SK-N-SH (cell line): ENCODE data around the gene SEC16B. TPM values are rescaled to one million over a fixed set of nuclear protein-coding genes. Genes with fewer than 3 reads are reported as not detected.

Source experiments
- CTCF ChIA-PET: fragments of 300-600, 350-600 bp; formaldehyde crosslinking; extraction: SDS; loops from one replicate; lab custom pipeline; 2021; lab: Yijun Ruan, JAX
- POLR2A ChIA-PET: fragments of 350-600 bp; sonication (Branson Sonifier 250); formaldehyde crosslinking; extraction: SDS; loops from one replicate; lab custom pipeline; 2020; ENCODE audit warnings: antibody characterized with exemption, inconsistent platforms; lab: Yijun Ruan, JAX
- DNase-seq: peaks from one replicate; pipeline ENCODE4 v3.0.0; 2012
- H2AFZ ChIP-seq: fragments of 200-600 bp; sonication (generic); 2 replicates; pipeline ENCODE4 v1.8.1; 2016; ENCODE audit warnings: antibody characterized with exemption, mild to moderate bottlenecking, low read depth
- H3F3A ChIP-seq: fragments of 200-600 bp; sonication (generic); replicated peaks from 2 replicates; pipeline ENCODE3; 2016; ENCODE audit warnings: antibody characterized with exemption, mild to moderate bottlenecking; ENCODE audit not compliant: insufficient read depth
- H3K27ac ChIP-seq, 2 experiments: fragments of 200-500 bp in 1 of 2; fragments of 200-600 bp in 1 of 2; sonication (Bioruptor generic) in 1 of 2; sonication (generic), shearing (Covaris generic) in 1 of 2; 2 replicates each; pipeline versions ENCODE4 v1.5.1 to v1.6.1; 2014 to 2016; ENCODE audit warnings: low read depth in 2 of 2, inconsistent platforms in 1 of 2, low read length in 1 of 2, mild to moderate bottlenecking in 1 of 2, mixed read lengths in 1 of 2
- H3K27me3 ChIP-seq: fragments of 200-600 bp; sonication (generic), shearing (Covaris generic); 2 replicates; pipeline ENCODE4 v1.6.1; 2016; ENCODE audit warnings: mixed run types; ENCODE audit not compliant: insufficient read depth
- H3K36me3 ChIP-seq, 2 experiments: fragments of 200-500 bp in 1 of 2; fragments of 200-600 bp in 1 of 2; sonication (Bioruptor generic) in 1 of 2; sonication (generic) in 1 of 2; replicated peaks in 1 of 2; 2 replicates each; pipeline versions ENCODE3 to v1.5.1; 2014 to 2016; ENCODE audit warnings: low read length in 1 of 2, mild to moderate bottlenecking in 1 of 2; ENCODE audit not compliant: insufficient read depth in 2 of 2, control insufficient read depth in 1 of 2
- H3K4me1 ChIP-seq, 2 experiments: fragments of 200-500 bp in 1 of 2; fragments of 200-600 bp in 1 of 2; sonication (Bioruptor generic) in 1 of 2; sonication (generic), shearing (Covaris generic) in 1 of 2; 2 replicates each; pipeline versions ENCODE4 v1.5.1 to v1.6.1; 2014 to 2016; ENCODE audit warnings: low read depth in 1 of 2, low read length in 1 of 2, mixed run types in 1 of 2; ENCODE audit not compliant: insufficient read depth in 2 of 2, control insufficient read depth in 1 of 2
- H3K4me2 ChIP-seq: fragments of 200-600 bp; sonication (generic), shearing (Covaris generic); 2 replicates; pipeline ENCODE4 v1.6.1; 2017; ENCODE audit warnings: mixed run types
- H3K4me3 ChIP-seq, 2 experiments: fragments of 200-500 bp in 1 of 2; fragments of 200-600 bp in 1 of 2; sonication (Bioruptor generic) in 1 of 2; sonication (generic), shearing (Covaris generic) in 1 of 2; 2 replicates each; pipeline versions ENCODE4 v1.5.1 to v1.8.1; 2014 to 2016; ENCODE audit warnings: low read depth in 2 of 2, inconsistent platforms in 1 of 2, low read length in 1 of 2, mild to moderate bottlenecking in 1 of 2, mixed read lengths in 1 of 2, moderate library complexity in 1 of 2
- H3K79me2 ChIP-seq: fragments of 200-600 bp; sonication (generic); 2 replicates; pipeline ENCODE4 v1.8.1; 2017; ENCODE audit warnings: mild to moderate bottlenecking; ENCODE audit not compliant: insufficient read depth
- H3K9ac ChIP-seq: fragments of 200-600 bp; sonication (generic); 2 replicates; pipeline ENCODE4 v1.6.1; 2017; ENCODE audit warnings: mixed run types
- H3K9me2 ChIP-seq: fragments of 200-600 bp; sonication (generic); 2 replicates; pipeline ENCODE4 v1.6.1; 2017; ENCODE audit warnings: mixed run types
- H3K9me3 ChIP-seq: fragments of 200-600 bp; sonication (generic); 2 replicates; pipeline ENCODE4 v1.6.1; 2017; ENCODE audit warnings: mixed run types, mild to moderate bottlenecking, moderate library complexity
- H4K20me1 ChIP-seq: fragments of 200-600 bp; sonication (generic); 2 replicates; pipeline ENCODE4 v1.6.1; 2017; ENCODE audit warnings: mild to moderate bottlenecking, mixed run types; ENCODE audit not compliant: insufficient read depth
- CHD2 ChIP-seq: fragments of 150-350 bp; IDR thresholded peaks from 2 replicates; pipeline ENCODE4 v1.6.1; 2018; ENCODE audit warnings: low read length; ENCODE audit not compliant: partially characterized antibody
- FOSL2 ChIP-seq: IDR thresholded peaks from 2 replicates; pipeline ENCODE4 v1.4.0; 2012; ENCODE audit warnings: low read depth, mild to moderate bottlenecking, moderate library complexity, borderline replicate concordance
- FOXJ3 ChIP-seq: sonication (generic); formaldehyde crosslinking; IDR thresholded peaks from 2 replicates; pipeline ENCODE4 v1.5.1; 2020; ENCODE audit warnings: mild to moderate bottlenecking, missing genetic modification reagents
- FOXM1 ChIP-seq: IDR thresholded peaks from 2 replicates; pipeline ENCODE4 v1.4.0; 2012; ENCODE audit warnings: low read depth, mild to moderate bottlenecking
- GATA2 ChIP-seq: sonication (generic); formaldehyde crosslinking; IDR thresholded peaks from 2 replicates; pipeline ENCODE4 v1.5.0; 2020; ENCODE audit warnings: mild to moderate bottlenecking, missing genetic modification reagents
- JUND ChIP-seq: IDR thresholded peaks from 2 replicates; pipeline ENCODE4 v1.4.0; 2012
- MEF2A ChIP-seq: IDR thresholded peaks from 2 replicates; pipeline ENCODE4 v1.4.0; 2012; ENCODE audit warnings: low read depth, borderline replicate concordance
- NRF1 ChIP-seq: IDR thresholded peaks from 2 replicates; pipeline ENCODE4 v1.6.1; 2012; ENCODE audit warnings: low read depth, mild to moderate bottlenecking, low read length
- POLR2AphosphoS5 ChIP-seq: IDR thresholded peaks from 2 replicates; pipeline ENCODE4 v1.6.1; 2012; ENCODE audit warnings: low read depth, low read length
- RAD21 ChIP-seq: IDR thresholded peaks from 2 replicates; pipeline ENCODE4 v1.6.1; 2012; ENCODE audit warnings: mild to moderate bottlenecking, low read length
- SIN3A ChIP-seq: IDR thresholded peaks from 2 replicates; pipeline ENCODE4 v1.6.1; 2012; ENCODE audit warnings: low read depth, mild to moderate bottlenecking, low read length, moderate library complexity, borderline replicate concordance
- SMC3 ChIP-seq: IDR thresholded peaks from 2 replicates; pipeline ENCODE4 v1.6.1; 2012; ENCODE audit warnings: low read depth, low read length, improper control_type of control experiment
- TEAD4 ChIP-seq: IDR thresholded peaks from 2 replicates; pipeline ENCODE4 v1.4.0; 2012; ENCODE audit warnings: mild to moderate bottlenecking, borderline replicate concordance; ENCODE audit not compliant: insufficient read depth
- WGBS: methylation state at CpG from one replicate; pipeline ENCODE4 v1.1.6; 2017; ENCODE audit warnings: low lambda C conversion rate; 5-methylcytosine and 5-hydroxymethylcytosine counted together
- polyA plus RNA-seq, 3 experiments: library from polyadenylated mRNA; depleted of rRNA; stranded (reverse); fragments of >200 nt; gene quantifications; 2 replicates each; pipeline ENCODE4 v1.2.3, GENCODE V29; 2012
- TF ChIP-seq, protein P1 (sequence below): fragments of 200-600 bp; sonication (generic); IDR thresholded peaks from 2 replicates; pipeline ENCODE4 v1.6.1; 2017; ENCODE audit warnings: antibody characterized with exemption, mild to moderate bottlenecking, moderate library complexity
- TF ChIP-seq, protein P2 (sequence below): IDR thresholded peaks from 2 replicates; pipeline ENCODE4; 2012
- TF ChIP-seq, protein P3 (sequence below): fragments of 150-350 bp; IDR thresholded peaks from 2 replicates; pipeline ENCODE4 v1.6.1; 2017; ENCODE audit warnings: antibody characterized with exemption, low read length, low read depth, borderline replicate concordance
- TF ChIP-seq, protein P4 (sequence below): IDR thresholded peaks from 2 replicates; pipeline ENCODE4 v1.6.1; 2012; ENCODE audit warnings: mild to moderate bottlenecking, low read depth, low read length, moderate library complexity

The SEC16B gene
- polyA plus RNA-seq, 1 of the 3 experiments (the other 2 are of a cell fraction) = 0.31 TPM

DNA sequence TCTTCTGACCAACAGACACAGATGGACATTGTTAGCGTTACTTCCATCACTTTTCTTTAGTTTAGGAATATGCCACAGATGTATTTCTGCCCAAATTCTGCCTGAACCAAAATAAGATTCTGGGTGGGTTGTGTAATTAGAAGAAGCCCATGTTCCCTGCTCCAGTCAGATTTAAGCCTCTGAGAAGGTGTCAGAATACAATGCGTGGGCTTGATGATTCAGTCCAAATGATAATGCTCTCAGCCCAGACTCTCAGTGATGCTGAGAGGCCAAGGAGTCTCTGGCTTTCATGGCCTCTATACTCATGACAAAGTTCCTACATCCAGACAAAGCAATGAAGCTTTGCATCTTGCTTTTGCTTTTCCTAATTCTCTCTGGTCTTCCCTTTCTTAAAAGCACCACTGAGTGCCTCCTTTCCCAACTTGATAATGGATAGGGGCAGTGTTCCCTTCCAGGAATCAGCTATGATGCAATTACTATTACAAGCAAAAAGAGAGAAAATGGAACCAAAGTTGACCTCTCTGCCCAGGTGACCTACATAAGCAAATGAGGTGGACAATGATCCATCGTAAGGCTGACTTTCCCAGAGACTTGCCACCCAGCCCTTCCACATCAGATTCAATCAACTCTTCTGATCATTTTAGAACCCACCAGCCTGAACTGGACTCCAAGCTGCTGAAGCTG, 8.8 kb downstream of the SEC16B start (continued):
- no peak for TF ChIP-seq CHD2

DNA sequence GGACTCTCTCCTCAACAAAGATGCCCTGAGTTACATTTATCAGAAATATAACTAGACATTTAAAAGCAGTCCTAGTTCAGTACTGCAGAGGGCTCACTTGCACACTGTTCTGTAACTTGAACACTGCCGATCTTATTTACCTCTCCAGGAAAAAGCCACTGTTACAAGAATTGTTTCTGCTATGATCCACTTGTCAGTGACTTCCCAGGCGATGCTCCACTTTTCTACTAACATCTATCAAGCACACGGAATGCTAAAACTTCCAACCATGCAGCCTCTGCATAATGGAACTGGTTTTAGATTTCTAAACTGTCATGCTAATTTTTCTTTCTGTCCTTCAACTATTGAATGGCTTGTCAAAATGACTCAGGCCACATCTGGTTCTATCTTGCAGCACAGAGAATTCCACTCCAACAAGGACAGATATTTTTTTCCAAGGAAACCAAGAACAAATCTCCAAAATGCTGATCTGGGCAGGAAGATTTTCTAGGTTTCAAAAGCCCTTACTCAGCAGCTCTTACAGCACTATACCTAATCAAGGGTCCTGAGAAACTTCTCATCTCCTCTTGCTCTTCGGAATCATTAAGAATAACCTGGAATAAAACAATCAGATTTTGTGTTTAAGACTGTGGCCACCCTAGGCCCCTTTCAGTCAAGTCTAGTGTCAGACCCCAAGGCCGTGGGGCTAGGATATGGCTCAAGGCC, 9.9 kb downstream of the SEC16B start:
- Histone ChIP-seq H3K4me2 (no peak overlapping the region), H3K4me1 (no peaks in the 10 kb centered on the region), H3K27ac (no peak overlapping the region), H3K9me3 (no peaks in the 10 kb centered on the region), H3F3A (no peaks in the 10 kb centered on the region), H3K27me3 (no peaks in the 10 kb centered on the region), H3K36me3 (no peaks in the 10 kb centered on the region), H4K20me1 (no peaks in the 10 kb centered on the region), H2AFZ (no peak overlapping the region), H3K9me2 (no peaks in the 10 kb centered on the region), H3K79me2 (no peaks in the 10 kb centered on the region), H3K9ac (no peak overlapping the region), H3K4me3 (no peak overlapping the region)
- TF ChIP-seq SMC3 = peak; percentile 37
- TF ChIP-seq FOXM1 = no peak
- TF ChIP-seq, protein P1, sequence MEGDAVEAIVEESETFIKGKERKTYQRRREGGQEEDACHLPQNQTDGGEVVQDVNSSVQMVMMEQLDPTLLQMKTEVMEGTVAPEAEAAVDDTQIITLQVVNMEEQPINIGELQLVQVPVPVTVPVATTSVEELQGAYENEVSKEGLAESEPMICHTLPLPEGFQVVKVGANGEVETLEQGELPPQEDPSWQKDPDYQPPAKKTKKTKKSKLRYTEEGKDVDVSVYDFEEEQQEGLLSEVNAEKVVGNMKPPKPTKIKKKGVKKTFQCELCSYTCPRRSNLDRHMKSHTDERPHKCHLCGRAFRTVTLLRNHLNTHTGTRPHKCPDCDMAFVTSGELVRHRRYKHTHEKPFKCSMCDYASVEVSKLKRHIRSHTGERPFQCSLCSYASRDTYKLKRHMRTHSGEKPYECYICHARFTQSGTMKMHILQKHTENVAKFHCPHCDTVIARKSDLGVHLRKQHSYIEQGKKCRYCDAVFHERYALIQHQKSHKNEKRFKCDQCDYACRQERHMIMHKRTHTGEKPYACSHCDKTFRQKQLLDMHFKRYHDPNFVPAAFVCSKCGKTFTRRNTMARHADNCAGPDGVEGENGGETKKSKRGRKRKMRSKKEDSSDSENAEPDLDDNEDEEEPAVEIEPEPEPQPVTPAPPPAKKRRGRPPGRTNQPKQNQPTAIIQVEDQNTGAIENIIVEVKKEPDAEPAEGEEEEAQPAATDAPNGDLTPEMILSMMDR = peak; percentile 60
- TF ChIP-seq JUND = no peak
- no peak for TF ChIP-seq GATA2 (CRISPR knock-in tag)
- TF ChIP-seq NRF1 = no peak
- TF ChIP-seq, protein P2, sequence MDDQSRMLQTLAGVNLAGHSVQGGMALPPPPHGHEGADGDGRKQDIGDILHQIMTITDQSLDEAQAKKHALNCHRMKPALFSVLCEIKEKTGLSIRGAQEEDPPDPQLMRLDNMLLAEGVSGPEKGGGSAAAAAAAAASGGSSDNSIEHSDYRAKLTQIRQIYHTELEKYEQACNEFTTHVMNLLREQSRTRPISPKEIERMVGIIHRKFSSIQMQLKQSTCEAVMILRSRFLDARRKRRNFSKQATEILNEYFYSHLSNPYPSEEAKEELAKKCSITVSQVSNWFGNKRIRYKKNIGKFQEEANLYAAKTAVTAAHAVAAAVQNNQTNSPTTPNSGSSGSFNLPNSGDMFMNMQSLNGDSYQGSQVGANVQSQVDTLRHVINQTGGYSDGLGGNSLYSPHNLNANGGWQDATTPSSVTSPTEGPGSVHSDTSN = peak; percentile 34
- no peak for TF ChIP-seq SIN3A
- TF ChIP-seq, protein P3, sequence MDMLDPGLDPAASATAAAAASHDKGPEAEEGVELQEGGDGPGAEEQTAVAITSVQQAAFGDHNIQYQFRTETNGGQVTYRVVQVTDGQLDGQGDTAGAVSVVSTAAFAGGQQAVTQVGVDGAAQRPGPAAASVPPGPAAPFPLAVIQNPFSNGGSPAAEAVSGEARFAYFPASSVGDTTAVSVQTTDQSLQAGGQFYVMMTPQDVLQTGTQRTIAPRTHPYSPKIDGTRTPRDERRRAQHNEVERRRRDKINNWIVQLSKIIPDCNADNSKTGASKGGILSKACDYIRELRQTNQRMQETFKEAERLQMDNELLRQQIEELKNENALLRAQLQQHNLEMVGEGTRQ = no peak
- TF ChIP-seq, protein P4, sequence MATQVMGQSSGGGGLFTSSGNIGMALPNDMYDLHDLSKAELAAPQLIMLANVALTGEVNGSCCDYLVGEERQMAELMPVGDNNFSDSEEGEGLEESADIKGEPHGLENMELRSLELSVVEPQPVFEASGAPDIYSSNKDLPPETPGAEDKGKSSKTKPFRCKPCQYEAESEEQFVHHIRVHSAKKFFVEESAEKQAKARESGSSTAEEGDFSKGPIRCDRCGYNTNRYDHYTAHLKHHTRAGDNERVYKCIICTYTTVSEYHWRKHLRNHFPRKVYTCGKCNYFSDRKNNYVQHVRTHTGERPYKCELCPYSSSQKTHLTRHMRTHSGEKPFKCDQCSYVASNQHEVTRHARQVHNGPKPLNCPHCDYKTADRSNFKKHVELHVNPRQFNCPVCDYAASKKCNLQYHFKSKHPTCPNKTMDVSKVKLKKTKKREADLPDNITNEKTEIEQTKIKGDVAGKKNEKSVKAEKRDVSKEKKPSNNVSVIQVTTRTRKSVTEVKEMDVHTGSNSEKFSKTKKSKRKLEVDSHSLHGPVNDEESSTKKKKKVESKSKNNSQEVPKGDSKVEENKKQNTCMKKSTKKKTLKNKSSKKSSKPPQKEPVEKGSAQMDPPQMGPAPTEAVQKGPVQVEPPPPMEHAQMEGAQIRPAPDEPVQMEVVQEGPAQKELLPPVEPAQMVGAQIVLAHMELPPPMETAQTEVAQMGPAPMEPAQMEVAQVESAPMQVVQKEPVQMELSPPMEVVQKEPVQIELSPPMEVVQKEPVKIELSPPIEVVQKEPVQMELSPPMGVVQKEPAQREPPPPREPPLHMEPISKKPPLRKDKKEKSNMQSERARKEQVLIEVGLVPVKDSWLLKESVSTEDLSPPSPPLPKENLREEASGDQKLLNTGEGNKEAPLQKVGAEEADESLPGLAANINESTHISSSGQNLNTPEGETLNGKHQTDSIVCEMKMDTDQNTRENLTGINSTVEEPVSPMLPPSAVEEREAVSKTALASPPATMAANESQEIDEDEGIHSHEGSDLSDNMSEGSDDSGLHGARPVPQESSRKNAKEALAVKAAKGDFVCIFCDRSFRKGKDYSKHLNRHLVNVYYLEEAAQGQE = no peak
- no peak for TF ChIP-seq TEAD4
- TF ChIP-seq POLR2AphosphoS5 = no peak
- TF ChIP-seq FOXJ3 (CRISPR knock-in tag) = no peak
- TF ChIP-seq MEF2A = no peak
- no peak for TF ChIP-seq FOSL2
- TF ChIP-seq RAD21 = peak; percentile 56
- ChIA-PET CTCF (interaction anchor here (1.2 to 2.6 kb wide), 3 partner anchors 11 to 14 kb away, joined by 4 to 13 read pairs (median 4); no protein-coding TSS in a partner anchor), POLR2A (no interaction called here)
- WGBS = 44% methylated on average over 5 of the region's 5 CpGs
- no peak for DNase-seq
